Inflammatory macrophage treated with lipopolysaccharide for 4 hours (primary cell): ENCODE measurements around the gene SH3RF2.
A peak's percentile ranks its signal among the peaks of the same experiment; 100 is the strongest.
"Not testable (repeated sequence)": the region's sequence is repeated elsewhere in the genome, so short reads cannot be mapped to it uniquely, and the experiment has no call there.

Source experiments
- DNase-seq: peaks from one replicate; pipeline ENCODE4 v3.0.0-alpha.2; 2020

SH3RF2 gene, protein sequence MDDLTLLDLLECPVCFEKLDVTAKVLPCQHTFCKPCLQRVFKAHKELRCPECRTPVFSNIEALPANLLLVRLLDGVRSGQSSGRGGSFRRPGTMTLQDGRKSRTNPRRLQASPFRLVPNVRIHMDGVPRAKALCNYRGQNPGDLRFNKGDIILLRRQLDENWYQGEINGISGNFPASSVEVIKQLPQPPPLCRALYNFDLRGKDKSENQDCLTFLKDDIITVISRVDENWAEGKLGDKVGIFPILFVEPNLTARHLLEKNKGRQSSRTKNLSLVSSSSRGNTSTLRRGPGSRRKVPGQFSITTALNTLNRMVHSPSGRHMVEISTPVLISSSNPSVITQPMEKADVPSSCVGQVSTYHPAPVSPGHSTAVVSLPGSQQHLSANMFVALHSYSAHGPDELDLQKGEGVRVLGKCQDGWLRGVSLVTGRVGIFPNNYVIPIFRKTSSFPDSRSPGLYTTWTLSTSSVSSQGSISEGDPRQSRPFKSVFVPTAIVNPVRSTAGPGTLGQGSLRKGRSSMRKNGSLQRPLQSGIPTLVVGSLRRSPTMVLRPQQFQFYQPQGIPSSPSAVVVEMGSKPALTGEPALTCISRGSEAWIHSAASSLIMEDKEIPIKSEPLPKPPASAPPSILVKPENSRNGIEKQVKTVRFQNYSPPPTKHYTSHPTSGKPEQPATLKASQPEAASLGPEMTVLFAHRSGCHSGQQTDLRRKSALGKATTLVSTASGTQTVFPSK

DNA sequence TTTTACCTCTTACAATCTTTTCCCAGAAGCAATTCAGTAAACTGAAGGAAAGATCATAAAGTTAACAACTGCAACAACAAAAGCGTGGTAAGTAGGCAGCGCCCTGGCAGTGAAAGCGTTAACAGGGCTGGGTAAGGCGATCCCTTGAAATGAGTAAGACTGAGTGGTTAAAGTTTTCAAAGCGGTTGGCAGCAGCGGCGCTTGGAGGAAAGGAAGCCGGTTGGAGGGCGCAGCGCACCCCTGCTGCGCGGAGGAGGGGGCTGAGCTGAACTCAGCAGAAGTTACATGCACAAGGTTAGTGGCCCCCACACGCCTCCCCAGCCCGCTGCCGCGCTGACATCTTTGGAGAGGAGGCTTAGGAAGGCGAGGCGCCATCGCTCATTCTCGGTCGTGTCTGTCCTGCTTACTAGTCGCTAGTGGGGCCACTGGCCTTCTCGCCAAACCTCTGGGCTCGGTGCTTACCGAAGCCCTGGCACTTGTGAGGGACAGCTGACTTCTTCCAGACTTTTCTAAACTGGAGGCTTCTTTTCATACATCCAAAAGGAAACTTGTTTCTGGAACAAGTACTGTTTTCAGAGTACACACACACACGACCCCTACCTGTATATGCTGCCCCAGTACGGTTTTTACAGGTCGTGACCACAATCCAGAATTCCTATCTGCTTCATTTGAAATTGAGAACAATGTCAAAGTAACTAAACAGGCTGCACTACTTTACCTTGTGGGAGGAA lies at the start of gene SH3RF2:
TSS of gene SH3RF2 (plus strand) at position 178 of the 731 bp plus-strand sequence. CDS start 1,351 bp downstream, outside the sequence.
- DNase-seq: no peak

DNA sequence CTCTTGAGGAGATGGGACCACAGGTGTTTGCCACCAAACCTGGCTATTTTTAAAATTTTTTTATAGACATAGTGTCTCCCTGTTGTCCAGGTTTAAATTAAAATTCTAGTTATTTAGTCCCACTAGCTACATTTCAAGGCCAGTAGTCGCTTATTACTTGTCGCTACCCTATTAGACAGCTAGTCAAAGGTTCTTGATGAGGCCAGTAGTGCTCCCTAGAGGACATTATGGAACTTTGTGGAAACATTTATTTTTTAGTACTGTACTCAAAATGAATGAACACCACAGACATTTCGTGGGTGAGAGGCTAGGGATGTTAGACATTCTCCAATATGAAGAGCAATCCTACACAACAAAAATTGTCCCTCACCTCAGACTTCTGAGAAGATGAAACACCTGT lies 49.2 kb upstream of the SH3RF2 start:
- DNase-seq: no peak

DNA sequence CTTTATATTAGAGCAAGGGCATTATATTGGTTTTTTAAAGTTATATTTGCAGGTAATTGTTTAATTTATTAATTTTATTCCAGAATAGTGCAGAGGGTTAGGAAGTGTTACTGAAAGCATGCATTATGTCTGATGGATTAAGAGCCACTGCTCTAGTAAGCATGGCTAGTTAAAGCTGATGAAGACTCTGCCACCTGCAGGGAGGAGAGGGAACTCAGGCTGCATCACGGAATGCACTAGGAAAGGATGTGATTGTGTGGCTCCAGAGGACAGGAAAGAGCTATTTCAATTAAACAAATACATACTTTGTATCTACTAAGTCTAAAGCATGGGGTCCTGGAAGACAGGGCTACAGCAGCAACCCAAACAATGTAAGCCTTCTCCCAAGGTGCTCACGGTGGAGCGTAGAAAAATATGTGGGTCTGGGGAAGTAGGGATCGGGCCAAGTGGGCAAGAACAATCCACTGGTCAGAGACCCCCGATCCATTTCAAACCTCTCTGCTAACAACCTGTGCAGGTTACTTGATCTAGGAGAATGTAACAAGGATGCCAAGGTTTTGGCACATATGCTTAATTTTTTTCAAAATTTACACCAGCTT lies 48.3 kb upstream of the SH3RF2 start:
- peak; percentile 5 for DNase-seq

DNA sequence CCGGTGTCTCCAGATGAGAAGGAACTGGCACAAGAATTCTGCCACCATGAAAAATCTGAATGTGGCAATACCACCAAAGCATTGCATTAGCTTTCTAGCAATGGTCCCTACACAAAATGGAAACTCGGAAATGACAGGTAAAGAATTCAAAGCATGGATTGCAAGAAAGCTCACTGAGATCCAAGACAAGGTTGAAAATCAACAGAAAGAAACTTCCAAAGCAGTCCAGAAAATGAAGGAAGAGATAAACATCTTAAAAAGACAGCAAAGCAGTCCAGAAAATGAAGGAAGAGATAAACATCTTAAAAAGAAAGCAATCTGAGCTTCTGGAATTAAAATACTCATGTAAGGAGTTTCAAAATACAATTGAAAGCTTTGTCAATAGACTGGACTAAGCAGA lies 46.8 kb upstream of the SH3RF2 start:
- DNase-seq: no peak

DNA sequence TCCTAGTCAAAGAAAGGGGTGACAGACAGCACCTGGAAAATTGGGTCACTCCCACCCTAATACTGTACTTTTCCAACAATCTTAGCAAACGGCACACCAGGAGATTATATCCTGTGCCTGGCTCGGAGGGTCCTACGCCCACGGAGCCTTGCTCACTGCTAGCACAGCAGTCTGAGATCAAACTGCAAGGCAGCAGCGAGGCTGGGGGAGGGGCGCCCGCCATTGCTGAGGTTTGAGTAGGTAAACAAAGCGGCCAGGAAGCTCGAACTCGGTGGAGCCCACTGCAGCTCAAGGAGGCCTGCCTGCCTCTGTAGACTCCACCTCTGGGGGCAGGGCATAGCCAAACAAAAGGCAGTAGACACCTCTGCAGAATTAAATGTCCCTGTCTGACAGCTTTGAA lies 45.0 kb upstream of the SH3RF2 start:
- not testable (repeated sequence) for DNase-seq

DNA sequence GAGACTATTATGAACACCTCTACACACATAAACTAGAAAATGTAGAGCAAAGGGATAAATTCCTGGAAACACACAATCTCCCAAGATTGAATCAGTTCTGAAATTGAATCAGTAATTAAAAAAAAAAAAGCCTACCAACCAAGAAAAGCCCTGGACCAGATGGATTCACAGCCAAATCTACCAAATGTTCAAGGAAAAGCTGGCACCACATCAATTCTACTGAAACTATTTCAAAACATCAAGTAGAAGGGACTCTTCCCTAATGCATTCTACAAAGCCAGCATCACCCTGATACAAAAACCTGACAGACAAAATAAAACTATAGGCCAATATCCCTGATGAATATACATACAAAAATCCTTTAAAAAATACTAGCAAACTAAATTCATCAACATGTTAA lies 38.2 kb upstream of the SH3RF2 start:
- DNase-seq: no peak

DNA sequence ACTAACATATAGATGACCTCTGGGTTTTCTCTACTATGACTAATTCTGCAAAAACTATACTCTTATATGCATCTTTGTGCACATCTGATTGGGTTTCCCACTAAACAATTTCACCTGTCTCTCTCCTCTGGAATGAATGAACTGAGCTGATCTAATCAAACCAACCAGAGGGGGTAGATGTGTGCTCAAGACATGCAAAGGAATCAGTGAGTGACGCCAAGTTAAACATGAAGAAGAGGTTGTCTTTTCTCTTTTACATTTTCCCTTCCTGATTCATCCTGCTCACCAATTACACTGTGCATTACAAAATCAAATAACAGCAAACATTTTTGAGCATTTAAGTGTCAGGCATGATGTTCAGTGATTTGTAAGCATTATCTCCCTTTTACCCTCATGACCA lies 34.0 kb upstream of the SH3RF2 start:
- DNase-seq: no peak

DNA sequence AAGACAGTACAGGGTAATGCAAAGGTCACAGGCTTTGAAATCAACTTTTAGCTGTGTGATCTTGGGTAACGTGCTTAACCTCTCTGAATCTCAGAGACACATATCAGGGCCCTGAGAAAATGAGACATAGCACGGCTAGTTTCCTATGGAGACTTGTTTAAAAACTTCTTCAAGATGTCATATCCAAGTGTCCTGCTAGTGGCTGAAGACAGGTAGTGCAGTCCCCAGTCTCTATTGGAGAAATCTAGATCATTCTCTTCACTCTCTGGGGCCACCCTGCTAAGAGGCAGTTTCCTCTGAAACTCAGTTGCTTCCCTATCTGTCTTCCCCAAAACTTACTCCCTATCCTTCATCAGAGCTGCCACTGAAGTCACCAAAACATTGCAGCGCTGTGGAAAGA lies 33.3 kb upstream of the SH3RF2 start:
- peak; percentile 18 for DNase-seq

DNA sequence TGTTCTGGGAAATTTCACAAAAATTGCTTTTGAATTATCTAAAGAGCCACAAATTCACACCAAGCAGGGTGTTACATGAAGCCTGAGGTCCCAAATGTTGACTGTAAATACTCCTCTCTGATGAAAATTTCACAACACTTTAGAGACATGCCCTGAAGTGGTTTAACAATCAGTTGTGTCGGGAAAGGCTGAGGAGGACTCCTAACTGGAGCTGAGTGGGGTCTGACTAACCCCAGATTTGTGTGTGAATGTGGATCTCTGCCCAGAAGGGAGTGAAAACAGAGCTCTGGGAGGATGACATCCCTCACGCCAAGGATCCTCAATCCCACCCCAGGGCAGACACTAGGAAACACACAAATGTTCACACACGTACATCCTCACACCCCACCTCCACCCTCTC lies 32.5 kb upstream of the SH3RF2 start:
- no peak for DNase-seq

DNA sequence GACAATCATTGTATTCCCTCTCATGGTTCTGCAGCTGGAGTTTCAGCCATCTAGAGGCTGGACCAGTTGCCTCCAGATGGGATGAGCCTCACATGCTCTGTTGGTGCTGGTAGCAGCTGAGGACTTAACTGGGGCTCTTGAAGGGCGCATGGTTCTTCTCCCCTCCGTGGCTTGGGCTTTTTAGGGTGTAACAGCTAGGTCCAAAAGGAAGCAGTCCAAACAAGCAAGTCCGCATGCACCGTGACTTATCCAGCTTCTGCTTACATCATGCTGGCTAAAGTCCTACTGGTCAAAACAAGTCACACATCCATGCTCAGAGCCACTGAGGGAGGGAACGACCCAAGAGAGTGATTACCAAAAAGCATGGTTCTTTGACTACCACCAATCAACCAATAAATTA lies 31.6 kb upstream of the SH3RF2 start:
- DNase-seq: no peak

DNA sequence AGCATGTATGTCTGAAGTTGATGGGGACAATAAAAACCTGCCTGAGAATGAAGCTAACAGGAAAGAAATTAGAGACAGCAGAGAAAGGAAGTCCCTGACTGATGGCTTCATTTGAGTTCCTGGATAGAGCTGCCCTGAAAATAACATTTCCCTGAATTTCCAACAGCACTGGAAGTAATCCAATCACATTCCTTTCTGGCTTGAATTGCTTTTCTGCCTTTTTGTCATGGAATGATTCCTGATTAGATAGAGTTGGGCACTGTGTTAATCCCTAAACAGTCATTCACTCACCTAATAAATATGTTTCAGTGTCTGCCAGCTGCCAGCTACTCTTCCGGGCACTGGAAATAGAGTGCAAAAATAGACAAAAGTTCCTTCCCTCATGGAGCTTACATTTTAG lies 30.0 kb upstream of the SH3RF2 start:
- no peak for DNase-seq

DNA sequence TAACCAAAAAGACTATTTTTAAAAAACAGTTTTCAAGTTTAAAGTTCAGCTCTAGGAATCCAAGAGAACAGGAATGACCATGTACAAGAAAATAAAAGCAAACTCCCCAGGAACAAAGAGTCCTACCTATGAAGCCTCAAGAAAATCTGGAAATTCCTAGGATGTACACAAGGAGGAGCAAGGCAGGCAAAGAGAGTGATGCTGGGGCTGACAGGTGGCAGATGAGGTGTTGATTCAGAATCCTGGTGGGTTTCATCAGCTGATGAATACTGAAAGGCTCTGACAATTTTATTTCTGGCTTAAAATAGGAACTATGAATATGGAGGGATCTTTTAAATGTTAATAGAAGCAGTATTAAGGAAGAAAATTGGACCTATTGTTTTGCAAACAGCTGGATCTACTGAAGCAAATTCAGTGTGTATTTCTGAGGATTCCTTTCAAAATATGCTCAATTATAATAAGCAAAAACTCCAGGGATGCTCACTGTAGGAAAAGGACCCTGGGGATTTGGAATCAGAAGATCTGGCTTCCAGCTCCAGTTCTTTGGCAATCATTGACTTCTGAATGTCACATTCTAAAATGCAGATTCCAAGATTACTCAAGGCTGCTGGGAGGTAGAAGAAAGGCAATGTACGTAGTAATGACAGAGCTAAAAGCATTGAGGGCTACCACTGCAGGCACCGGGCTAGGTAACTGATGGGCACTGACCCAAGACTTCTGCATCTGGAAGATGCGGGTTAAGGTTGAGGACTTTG lies 28.0 kb upstream of the SH3RF2 start:
- DNase-seq: no peak

DNA sequence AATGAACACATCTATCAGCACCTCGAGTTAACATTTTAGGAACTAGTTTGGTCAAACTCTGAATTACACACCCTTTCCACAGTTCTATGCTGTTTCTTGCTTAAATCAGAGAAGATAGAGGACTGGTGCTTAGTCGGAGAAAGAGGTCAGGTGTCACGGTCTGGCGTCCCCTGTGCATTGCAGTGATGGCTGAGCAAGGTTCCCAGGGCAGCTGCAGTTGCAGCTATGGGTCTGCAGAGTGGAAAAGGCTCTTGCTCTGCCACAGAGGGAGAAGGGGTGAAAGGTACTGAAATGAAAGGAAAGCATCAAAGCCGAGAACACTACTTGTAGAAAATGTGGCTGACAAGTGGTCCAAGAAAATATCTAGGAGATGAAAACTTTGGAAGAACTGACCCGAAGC lies 25.2 kb upstream of the SH3RF2 start:
- no peak for DNase-seq

DNA sequence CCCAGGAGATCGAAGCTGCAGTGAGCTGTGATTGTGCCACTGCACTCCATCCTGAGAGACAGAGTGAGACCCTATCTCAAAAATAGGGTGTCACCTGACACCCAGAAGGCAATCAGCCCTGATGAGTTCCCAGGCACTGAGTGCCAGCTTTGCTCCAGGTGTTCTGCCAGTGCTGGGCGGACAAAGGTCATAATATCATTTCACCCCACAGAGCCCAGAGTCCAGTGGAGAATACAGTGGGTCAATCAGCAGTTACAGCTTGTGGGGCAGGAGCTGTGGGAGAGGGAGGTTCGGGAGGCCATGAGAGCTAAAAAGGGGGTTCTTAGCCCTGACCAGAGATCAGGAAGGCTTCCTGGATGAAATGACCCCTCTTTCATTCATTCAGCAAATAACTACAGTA lies 24.4 kb upstream of the SH3RF2 start:
- DNase-seq: no peak

DNA sequence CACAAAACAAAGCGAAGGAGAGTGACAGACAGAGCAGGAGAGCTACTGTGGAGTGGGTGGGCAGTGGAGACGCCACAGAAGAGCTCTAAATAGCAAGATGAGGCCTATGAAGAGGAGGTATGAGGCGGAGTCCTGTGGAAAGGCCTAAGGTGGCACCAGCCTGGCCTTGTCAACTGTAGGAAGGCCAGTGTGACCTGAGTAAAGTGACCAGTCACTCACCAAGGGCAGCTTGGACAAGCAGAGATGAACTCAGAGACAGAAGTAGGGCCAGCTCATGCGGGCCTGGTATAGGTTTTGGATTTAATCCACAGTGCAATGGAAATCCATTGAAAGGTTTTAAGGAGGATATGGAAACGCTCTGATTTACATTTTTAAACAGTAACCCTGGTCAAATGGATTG lies 23.8 kb upstream of the SH3RF2 start:
- DNase-seq: no peak

DNA sequence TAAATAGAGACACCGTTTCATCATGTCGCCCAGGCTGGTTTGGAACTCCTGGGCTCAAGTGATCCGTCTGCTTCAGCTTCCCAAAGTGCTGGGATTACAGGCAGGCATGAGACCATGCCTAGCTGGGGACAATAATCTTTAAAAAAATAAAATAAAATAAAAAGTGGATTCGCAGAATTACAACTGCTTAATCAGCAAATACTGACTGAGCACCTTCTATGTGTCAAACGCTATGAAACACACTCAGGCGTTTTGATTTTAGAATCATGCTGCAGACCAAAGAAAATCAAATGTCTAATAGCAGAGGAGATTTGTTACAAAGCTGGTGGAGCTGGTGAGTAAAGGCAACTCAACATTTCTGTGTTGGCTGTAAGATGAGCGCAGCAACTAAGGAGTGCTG lies 22.7 kb upstream of the SH3RF2 start:
- no peak for DNase-seq

DNA sequence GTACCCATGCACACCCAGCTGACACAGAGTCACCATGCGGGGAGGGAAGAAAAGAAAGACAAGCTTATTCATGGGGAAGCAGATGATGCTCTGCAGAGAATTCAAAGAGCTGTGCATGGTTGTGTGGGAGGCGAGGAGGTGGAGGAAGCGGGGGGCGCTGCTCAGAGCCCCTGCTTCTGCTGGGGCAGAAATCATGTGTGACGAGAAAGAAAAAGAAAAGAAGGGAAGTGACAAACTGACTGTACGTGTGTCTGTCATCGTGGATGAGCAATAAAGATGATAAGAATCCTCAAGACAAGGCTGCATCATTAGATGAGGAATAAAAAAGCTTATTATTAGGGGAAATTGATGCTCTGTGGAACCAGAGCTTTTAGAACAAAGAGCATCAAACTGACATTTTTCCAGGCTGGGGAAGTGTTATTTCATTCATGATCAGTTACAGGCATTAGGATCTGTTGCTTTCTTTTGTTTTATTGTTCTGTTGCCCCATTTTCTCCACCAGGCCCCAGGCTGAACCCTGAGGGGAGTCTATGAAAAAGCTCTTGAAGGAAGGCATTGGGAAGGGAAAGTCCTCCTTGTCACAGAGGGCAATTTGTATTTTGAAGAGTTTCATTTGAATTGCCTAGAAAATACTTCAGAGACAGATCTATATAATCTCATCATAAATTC lies 20.3 kb upstream of the SH3RF2 start:
- peak; percentile 6 for DNase-seq

DNA sequence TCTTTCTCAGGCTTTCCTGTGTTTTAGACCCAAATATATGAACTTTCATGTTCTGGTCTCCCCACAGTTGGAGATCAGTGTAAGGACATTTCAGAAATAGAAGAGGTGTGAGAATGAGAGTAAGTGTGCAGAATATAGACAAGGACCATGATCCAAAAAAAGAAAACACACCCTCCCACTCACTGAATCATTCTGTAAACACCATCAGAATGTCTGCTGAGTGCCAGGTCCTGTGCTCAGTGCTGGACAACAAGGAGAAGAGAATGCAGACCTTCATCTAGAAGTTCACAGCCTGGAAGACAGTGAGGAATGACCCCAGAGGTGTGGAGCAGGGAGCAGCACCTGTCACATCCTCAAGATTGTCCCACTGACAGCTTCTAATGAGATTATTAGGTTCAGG lies 19.1 kb upstream of the SH3RF2 start:
- no peak for DNase-seq

DNA sequence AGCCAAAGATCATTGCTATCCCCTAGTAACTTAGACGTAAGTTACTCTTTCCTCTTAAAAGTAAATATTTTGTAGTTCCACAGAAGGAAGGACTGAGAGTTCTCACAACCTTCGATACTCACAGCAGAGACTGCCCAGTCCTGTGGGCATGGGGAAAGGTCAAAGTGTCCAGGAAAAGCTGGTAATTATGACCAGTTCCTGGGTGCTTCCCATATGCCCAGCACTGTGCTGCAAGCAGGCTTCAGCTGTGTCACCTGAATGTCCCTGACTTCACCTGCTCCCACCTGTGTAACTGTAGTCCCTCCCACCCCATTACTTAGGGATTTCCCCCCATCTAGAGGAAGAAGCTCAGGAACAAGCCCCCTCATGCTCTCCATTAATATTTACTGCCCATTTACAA lies 18.0 kb upstream of the SH3RF2 start:
- DNase-seq: no peak

DNA sequence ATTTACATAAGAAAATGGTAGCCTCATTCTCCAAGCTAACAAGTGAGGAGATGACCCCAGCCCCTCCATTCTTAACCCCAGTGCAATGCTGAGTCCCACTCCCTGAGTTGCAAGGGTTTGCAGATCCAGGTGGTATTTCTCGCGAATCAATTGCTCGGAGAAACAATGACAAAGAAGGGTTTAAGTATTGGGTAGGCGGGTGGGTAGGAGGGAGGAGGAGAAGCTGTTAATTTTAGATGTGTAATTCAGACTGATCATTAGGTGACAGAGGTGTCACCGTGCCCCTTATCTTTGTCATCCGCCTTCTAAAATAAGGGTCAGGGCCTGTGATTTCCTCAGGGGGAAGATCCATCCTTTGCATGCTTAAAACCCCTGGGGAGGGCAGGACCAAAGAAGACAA lies 17.0 kb upstream of the SH3RF2 start:
- DNase-seq: no peak

DNA sequence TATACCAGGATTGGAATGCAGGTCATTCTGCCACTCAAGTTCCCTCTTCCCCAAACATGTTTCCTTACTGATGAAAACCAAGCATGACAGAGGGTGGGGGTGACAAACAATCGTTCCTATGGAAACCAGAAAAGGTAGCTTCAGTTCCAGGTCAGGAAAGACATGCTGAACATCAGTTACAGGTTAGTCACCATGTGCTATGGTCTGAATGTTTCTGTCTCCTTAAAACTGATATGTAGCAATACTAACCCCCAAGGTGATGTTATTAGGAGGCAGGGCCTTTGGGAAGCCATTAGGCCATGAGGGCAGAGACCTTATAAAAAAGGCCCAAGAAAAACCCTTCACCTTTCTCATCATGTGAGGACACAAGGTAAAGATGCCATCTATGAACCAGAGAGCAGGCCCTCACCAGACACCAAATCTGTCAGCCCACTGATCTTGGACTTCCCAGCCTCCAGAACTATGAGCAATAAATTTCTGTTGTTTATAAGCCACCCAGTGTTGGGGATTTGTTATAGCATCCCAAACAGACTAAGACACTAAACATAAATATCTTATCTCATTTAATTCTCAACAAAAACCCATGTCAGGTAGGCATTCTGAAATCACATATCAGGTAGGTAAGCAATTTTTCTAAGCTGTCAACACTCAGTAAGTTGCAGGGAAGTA lies 15.7 kb upstream of the SH3RF2 start:
- no peak for DNase-seq

DNA sequence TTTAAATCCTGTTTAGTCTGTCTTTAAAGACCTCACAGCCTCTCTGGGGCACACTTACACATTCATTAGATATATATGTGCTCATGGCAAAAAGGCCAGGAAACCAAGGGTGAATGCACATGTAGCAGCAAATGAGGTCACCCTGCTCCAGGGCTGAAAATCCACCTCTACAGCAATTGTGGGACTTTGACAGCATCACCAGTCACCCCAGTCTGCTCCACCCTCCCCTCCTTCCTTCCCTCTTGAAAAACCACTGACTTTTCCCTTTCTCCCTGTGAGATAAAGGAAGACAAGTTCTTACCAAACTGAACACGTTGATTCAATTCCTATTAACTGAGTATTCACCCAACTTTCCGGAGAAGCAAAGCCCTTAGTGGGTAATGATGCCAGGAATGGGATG lies 15.2 kb upstream of the SH3RF2 start:
- DNase-seq: no peak
